HCT116 (cell line): Measurements from ENCODE around the gene CHST12. TPM values are rescaled to one million over a fixed set of nuclear protein-coding genes. Genes with fewer than 3 reads are reported as not detected.

Experiments
- ATAC-seq: fragments of 200-7000 bp; cut with Tn5 transposase; 2 replicates; pipeline ENCODE4 v1.9.1; 2020; ENCODE audit warnings: mild to moderate bottlenecking, moderate library complexity
- BruUV-seq: library from RNA; stranded (reverse); fragments of 400-500 nt; replicated peaks from 2 replicates; lab custom pipeline; 2021; lab: Mats Ljungman, UMichigan
- CTCF ChIA-PET: fragments of 300-600 bp; sonication (Branson Sonifier 250); formaldehyde crosslinking; loops from one replicate; lab custom pipeline; 2021; ENCODE audit warnings: antibody characterized with exemption; lab: Charles Lee
- POLR2A ChIA-PET: fragments of 300-600, 350-600 bp; sonication (Branson Sonifier 250); formaldehyde crosslinking; loops from one replicate; lab custom pipeline; 2021; ENCODE audit warnings: antibody characterized with exemption; lab: Charles Lee
- RAD21 ChIA-PET, 2 experiments: fragments of 300-600 bp; sonication (Branson Sonifier 250); formaldehyde crosslinking; loops; one replicate each; lab custom pipeline; 2023; ENCODE audit warnings: low total read pairs in 2 of 2; ENCODE audit not compliant: uncharacterized antibody in 2 of 2, unreplicated experiment in 2 of 2, low non-redundant PET in 1 of 2; lab: Charles Lee
- DNase-seq: peaks from one replicate; pipeline ENCODE4 v3.0.0-alpha.2; 2010; ENCODE audit warnings: low read depth, low spot score
- H2AFZ ChIP-seq: fragments of 200-600 bp; shearing (Covaris generic), sonication (generic); 2 replicates; pipeline ENCODE4 v1.6.1; 2017; ENCODE audit warnings: low read depth, mixed run types, mixed read lengths, antibody characterized with exemption, low read length; ENCODE audit not compliant: poor library complexity, severe bottlenecking
- H3K27ac ChIP-seq: 2 replicates; pipeline ENCODE4 v1.5.1; 2012; ENCODE audit warnings: low read depth, low read length
- H3K27me3 ChIP-seq: fragments of 200-600 bp; sonication (generic); 2 replicates; pipeline ENCODE4 v1.6.1; 2016; ENCODE audit warnings: mixed run types, low read length, mixed read lengths; ENCODE audit not compliant: insufficient read depth
- H3K36me3 ChIP-seq, 2 experiments: fragments of 200-500 bp in 1 of 2; fragments of 200-600 bp in 1 of 2; sonication (Bioruptor generic) in 1 of 2; sonication (generic) in 1 of 2; 2 replicates each; pipeline versions ENCODE4 v1.5.1 to v1.6.1; 2014 to 2016; ENCODE audit warnings: low read length in 2 of 2, inconsistent platforms in 1 of 2, mixed read lengths in 1 of 2, mixed run types in 1 of 2; ENCODE audit not compliant: insufficient read depth in 2 of 2, control insufficient read depth in 1 of 2
- H3K4me1 ChIP-seq, 2 experiments: fragments of 200-600 bp in 1 of 2; sonication (generic) in 1 of 2; 2 replicates each; pipeline versions ENCODE4 v1.5.1 to v1.6.1; 2012 to 2017; ENCODE audit warnings: low read length in 2 of 2, inconsistent platforms in 1 of 2, mild to moderate bottlenecking in 1 of 2, mixed read lengths in 1 of 2, mixed run types in 1 of 2, moderate library complexity in 1 of 2; ENCODE audit not compliant: insufficient read depth in 2 of 2, control insufficient read depth in 1 of 2
- H3K4me2 ChIP-seq: fragments of 200-600 bp; sonication (generic); 2 replicates; pipeline ENCODE4 v1.6.1; 2017; ENCODE audit warnings: mixed run types, low read length, mixed read lengths
- H3K4me3 ChIP-seq, 2 experiments: fragments of 200-600 bp in 1 of 2; sonication (generic) in 1 of 2; replicated peaks in 1 of 2; 2 replicates each; pipeline ENCODE4 v1.5.1; 2011 to 2016; ENCODE audit warnings: low read length in 2 of 2, control low read depth in 1 of 2, low read depth in 1 of 2, mild to moderate bottlenecking in 1 of 2, mixed read lengths in 1 of 2, mixed run types in 1 of 2
- H3K79me2 ChIP-seq: fragments of 200-600 bp; sonication (generic); 2 replicates; pipeline ENCODE4 v1.6.1; 2017; ENCODE audit warnings: mild to moderate bottlenecking, mixed run types, low read length, moderate library complexity, mixed read lengths; ENCODE audit not compliant: insufficient read depth
- H3K9ac ChIP-seq: fragments of 200-600 bp; sonication (generic); 2 replicates; pipeline ENCODE4 v1.6.1; 2016; ENCODE audit warnings: low read length, mixed read lengths
- H3K9me2 ChIP-seq: fragments of 200-600 bp; sonication (generic), shearing (Covaris generic); 2 replicates; pipeline ENCODE4 v1.6.1; 2017; ENCODE audit warnings: mixed run types, mild to moderate bottlenecking, moderate library complexity; ENCODE audit not compliant: insufficient read depth
- H3K9me3 ChIP-seq, 2 experiments: fragments of 200-500 bp in 1 of 2; fragments of 200-600 bp in 1 of 2; sonication (Bioruptor generic) in 1 of 2; sonication (generic) in 1 of 2; 2 replicates each; pipeline ENCODE4 v1.6.1; 2014 to 2017; ENCODE audit warnings: low read length in 2 of 2, mixed read lengths in 2 of 2, inconsistent platforms in 1 of 2, low read depth in 1 of 2, mild to moderate bottlenecking in 1 of 2, mixed run types in 1 of 2, moderate library complexity in 1 of 2; ENCODE audit not compliant: control insufficient read depth in 1 of 2, insufficient read depth in 1 of 2
- H4K20me1 ChIP-seq: fragments of 200-600 bp; sonication (generic), shearing (Covaris generic); 2 replicates; pipeline ENCODE4 v1.6.1; 2017; ENCODE audit warnings: mixed run types, mild to moderate bottlenecking, moderate library complexity; ENCODE audit not compliant: insufficient read depth
- CBX3 ChIP-seq: IDR thresholded peaks from 2 replicates; pipeline ENCODE4 v1.6.1; 2012; ENCODE audit warnings: low read depth
- EGR1 ChIP-seq: IDR thresholded peaks from 2 replicates; pipeline ENCODE4 v1.6.1; 2012; ENCODE audit warnings: low read depth
- ELF1 ChIP-seq: IDR thresholded peaks from 2 replicates; pipeline ENCODE4 v1.6.1; 2012; ENCODE audit warnings: low read depth, borderline replicate concordance
- EZH2 ChIP-seq: fragments of 200-600 bp; sonication (generic); IDR thresholded peaks from 2 replicates; pipeline ENCODE4 v1.6.1; 2017; ENCODE audit warnings: antibody characterized with exemption, mixed run types
- POLR2A ChIP-seq: IDR thresholded peaks from 2 replicates; pipeline ENCODE4 v1.7.0; 2011; ENCODE audit warnings: borderline replicate concordance; ENCODE audit not compliant: insufficient read depth, insufficient read length; ENCODE audit errors: extremely low read depth
- POLR2AphosphoS5 ChIP-seq: IDR thresholded peaks from 2 replicates; pipeline ENCODE4 v1.6.1; 2011; ENCODE audit warnings: mild to moderate bottlenecking, low read depth, low read length, moderate library complexity
- RAD21 ChIP-seq: IDR thresholded peaks from 2 replicates; pipeline ENCODE4 v1.6.1; 2012; ENCODE audit warnings: low read depth, mild to moderate bottlenecking
- SIN3A ChIP-seq: IDR thresholded peaks from 2 replicates; pipeline ENCODE4 v1.6.1; 2012; ENCODE audit warnings: low read depth
- SP1 ChIP-seq: IDR thresholded peaks from 2 replicates; pipeline ENCODE4 v1.6.1; 2012; ENCODE audit warnings: low read depth
- TCF7L2 ChIP-seq: IDR thresholded peaks from 2 replicates; pipeline ENCODE4 v1.7.0; 2011; ENCODE audit warnings: borderline replicate concordance, inconsistent platforms; ENCODE audit not compliant: insufficient read depth, insufficient read length; ENCODE audit errors: extremely low read depth
- ZFX ChIP-seq: fragments of 450-650 bp; IDR thresholded peaks from 2 replicates; pipeline ENCODE4 v1.6.1; 2017
- ZNF274 ChIP-seq: fragments of 200-500 bp; sonication (Bioruptor generic); IDR thresholded peaks from 2 replicates; pipeline ENCODE4 v1.6.1; 2014; ENCODE audit warnings: mild to moderate bottlenecking, low read depth, low read length, inconsistent platforms
- intact Hi-C: fragments of 100-400 bp; cut with micrococcal nuclease; formaldehyde crosslinking; loops from 2 replicates; pipeline ENCODE4 v1.10.0; 2022
- total RNA-seq: library from RNA; stranded (reverse); gene quantifications from one replicate; pipeline ENCODE4 v1.2.1, GENCODE V29; 2021; ENCODE audit not compliant: unreplicated experiment
- TF ChIP-seq, protein P1 (sequence below): IDR thresholded peaks from 2 replicates; pipeline ENCODE4 v1.6.1; 2011; ENCODE audit warnings: mild to moderate bottlenecking, low read length, moderate library complexity; ENCODE audit not compliant: insufficient replicate concordance; ENCODE audit errors: extremely low read depth
- TF ChIP-seq, protein P2 (sequence below): IDR thresholded peaks from 2 replicates; pipeline ENCODE4 v1.6.1; 2012; ENCODE audit warnings: low read depth
- TF ChIP-seq, protein P3 (sequence below), 3 experiments: fragments of 200-600 bp in 1 of 3; sonication (generic) in 1 of 3; IDR thresholded peaks in 2 of 3; conservative IDR thresholded peaks in 1 of 3; 2 replicates each; pipeline ENCODE4 v1.5.1; 2012 to 2017; ENCODE audit warnings: low read depth in 2 of 3, low read length in 2 of 3, antibody characterized with exemption in 1 of 3, borderline replicate concordance in 1 of 3, control low read depth in 1 of 3, mild to moderate bottlenecking in 1 of 3, mixed read lengths in 1 of 3, mixed run types in 1 of 3, moderate library complexity in 1 of 3; ENCODE audit not compliant: insufficient read depth in 1 of 3

Gene CHST12
- total RNA-seq, 1 experiment from 2014 or later: 14.2 TPM

DNA sequence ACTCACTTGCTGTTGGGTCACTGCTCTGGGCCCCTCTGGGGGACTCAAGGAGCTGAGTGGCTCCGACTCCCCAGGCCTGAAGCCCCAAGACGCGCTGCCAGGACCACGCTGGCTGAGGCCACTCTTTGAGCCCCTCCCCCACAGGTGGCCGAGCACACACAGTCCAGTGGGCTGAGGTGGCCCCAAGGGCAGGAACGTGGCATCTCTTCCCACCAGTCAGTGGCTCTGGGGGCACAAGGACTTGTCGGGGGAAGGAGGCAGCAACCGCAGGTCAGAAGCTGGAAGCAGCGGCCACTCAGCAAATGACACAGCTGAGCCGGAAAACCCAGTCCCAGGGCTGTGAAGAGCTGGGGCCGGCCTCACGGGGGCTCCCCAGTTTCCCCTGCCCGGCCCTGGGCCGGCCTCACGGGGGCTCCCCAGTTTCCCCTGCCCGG is 48.7 kb downstream of the CHST12 start:
- Histone ChIP-seq H3K4me1 (peaks cover 10 to 15% of the 10 kb centered on the region in 2 experiments; a peak in 3 of 4 replicates), H3K36me3 (no peaks in the 10 kb centered on the region), H4K20me1 (no peaks in the 10 kb centered on the region), H2AFZ (peak overlapping the region; percentile 97), H3K9ac (peak overlapping the region; percentile 51; the same call in 1 of the 2 replicates), H3K27me3 (no peaks in the 10 kb centered on the region), H3K79me2 (no peaks in the 10 kb centered on the region), H3K4me2 (peak overlapping the region; percentile 81), H3K27ac (peak overlapping the region; percentile 39; the same call in 1 of the 2 replicates)
- RAD21 ChIA-PET: interaction anchor here (1.1 to 2.2 kb wide), 4 partner anchors 17 to 267 kb away, joined by 3 to 12 read pairs (median 8); no protein-coding TSS in a partner anchor
- ATAC-seq (peak; percentile 18), DNase-seq (no peak)
- CTCF ChIA-PET: interaction anchor here (0.8 to 5.8 kb wide), 9 partner anchors 15 to 267 kb away, joined by 3 to 63 read pairs (median 8); no protein-coding TSS in a partner anchor
- intact Hi-C loops: no loop called here
- no TSS peak for BruUV-seq
- POLR2A ChIA-PET: no interaction called here
- TF ChIP-seq, protein P1, sequence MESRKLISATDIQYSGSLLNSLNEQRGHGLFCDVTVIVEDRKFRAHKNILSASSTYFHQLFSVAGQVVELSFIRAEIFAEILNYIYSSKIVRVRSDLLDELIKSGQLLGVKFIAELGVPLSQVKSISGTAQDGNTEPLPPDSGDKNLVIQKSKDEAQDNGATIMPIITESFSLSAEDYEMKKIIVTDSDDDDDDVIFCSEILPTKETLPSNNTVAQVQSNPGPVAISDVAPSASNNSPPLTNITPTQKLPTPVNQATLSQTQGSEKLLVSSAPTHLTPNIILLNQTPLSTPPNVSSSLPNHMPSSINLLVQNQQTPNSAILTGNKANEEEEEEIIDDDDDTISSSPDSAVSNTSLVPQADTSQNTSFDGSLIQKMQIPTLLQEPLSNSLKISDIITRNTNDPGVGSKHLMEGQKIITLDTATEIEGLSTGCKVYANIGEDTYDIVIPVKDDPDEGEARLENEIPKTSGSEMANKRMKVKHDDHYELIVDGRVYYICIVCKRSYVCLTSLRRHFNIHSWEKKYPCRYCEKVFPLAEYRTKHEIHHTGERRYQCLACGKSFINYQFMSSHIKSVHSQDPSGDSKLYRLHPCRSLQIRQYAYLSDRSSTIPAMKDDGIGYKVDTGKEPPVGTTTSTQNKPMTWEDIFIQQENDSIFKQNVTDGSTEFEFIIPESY: no peak
- TF ChIP-seq ELF1 (no peak), POLR2AphosphoS5 (no peak), EGR1 (no peak), SP1 (no peak), CBX3 (no peak), ZFX (no peak), RAD21 (no peak), SIN3A (no peak), TCF7L2 (no peak), POLR2A (no peak), EZH2 (no peak), ZNF274 (no peak)
- TF ChIP-seq, protein P2, sequence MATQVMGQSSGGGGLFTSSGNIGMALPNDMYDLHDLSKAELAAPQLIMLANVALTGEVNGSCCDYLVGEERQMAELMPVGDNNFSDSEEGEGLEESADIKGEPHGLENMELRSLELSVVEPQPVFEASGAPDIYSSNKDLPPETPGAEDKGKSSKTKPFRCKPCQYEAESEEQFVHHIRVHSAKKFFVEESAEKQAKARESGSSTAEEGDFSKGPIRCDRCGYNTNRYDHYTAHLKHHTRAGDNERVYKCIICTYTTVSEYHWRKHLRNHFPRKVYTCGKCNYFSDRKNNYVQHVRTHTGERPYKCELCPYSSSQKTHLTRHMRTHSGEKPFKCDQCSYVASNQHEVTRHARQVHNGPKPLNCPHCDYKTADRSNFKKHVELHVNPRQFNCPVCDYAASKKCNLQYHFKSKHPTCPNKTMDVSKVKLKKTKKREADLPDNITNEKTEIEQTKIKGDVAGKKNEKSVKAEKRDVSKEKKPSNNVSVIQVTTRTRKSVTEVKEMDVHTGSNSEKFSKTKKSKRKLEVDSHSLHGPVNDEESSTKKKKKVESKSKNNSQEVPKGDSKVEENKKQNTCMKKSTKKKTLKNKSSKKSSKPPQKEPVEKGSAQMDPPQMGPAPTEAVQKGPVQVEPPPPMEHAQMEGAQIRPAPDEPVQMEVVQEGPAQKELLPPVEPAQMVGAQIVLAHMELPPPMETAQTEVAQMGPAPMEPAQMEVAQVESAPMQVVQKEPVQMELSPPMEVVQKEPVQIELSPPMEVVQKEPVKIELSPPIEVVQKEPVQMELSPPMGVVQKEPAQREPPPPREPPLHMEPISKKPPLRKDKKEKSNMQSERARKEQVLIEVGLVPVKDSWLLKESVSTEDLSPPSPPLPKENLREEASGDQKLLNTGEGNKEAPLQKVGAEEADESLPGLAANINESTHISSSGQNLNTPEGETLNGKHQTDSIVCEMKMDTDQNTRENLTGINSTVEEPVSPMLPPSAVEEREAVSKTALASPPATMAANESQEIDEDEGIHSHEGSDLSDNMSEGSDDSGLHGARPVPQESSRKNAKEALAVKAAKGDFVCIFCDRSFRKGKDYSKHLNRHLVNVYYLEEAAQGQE: no peak
- TF ChIP-seq, protein P3, sequence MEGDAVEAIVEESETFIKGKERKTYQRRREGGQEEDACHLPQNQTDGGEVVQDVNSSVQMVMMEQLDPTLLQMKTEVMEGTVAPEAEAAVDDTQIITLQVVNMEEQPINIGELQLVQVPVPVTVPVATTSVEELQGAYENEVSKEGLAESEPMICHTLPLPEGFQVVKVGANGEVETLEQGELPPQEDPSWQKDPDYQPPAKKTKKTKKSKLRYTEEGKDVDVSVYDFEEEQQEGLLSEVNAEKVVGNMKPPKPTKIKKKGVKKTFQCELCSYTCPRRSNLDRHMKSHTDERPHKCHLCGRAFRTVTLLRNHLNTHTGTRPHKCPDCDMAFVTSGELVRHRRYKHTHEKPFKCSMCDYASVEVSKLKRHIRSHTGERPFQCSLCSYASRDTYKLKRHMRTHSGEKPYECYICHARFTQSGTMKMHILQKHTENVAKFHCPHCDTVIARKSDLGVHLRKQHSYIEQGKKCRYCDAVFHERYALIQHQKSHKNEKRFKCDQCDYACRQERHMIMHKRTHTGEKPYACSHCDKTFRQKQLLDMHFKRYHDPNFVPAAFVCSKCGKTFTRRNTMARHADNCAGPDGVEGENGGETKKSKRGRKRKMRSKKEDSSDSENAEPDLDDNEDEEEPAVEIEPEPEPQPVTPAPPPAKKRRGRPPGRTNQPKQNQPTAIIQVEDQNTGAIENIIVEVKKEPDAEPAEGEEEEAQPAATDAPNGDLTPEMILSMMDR (IDR thresholded peaks at IDR 0.05 in 2 of 3, conservative IDR thresholded peaks at IDR 0.05 in 1 of 3; ENCODE audit: borderline replicate concordance in 1 of 3, insufficient read depth in 1 of 3, low read depth in 2 of 3, low read length in 2 of 3): no peak
- TF ChIP-seq, all 23 proteins: peak for 0
- no peaks in the 10 kb centered on the region for H3K9me2 ChIP-seq
- no peaks in the 10 kb centered on the region for H3K9me3 ChIP-seq
- H3K4me3 ChIP-seq: peak overlapping the region in 1 of 2 experiments; percentile 48; a peak in 1 of 4 replicates
